NCI-H82 (cell line): ENCODE data around the gene C16orf95.
"Not testable (repeated sequence)": the region's sequence is repeated elsewhere in the genome, so short reads cannot be mapped to it uniquely, and the experiment has no call there.

ENCODE experiments used
- DNase-seq: peaks from one replicate; lab custom pipeline; 2025; lab: John Stamatoyannopoulos, UW

Gene C16orf95

GRCh38 chr16:87316923-87317749 lies at the start of gene C16orf95:
TSS of gene C16orf95 (minus strand) at chr16:87317392. CDS start at chr16:87317242, 150 bp downstream.
- DNase-seq = peak; percentile 95

DNA sequence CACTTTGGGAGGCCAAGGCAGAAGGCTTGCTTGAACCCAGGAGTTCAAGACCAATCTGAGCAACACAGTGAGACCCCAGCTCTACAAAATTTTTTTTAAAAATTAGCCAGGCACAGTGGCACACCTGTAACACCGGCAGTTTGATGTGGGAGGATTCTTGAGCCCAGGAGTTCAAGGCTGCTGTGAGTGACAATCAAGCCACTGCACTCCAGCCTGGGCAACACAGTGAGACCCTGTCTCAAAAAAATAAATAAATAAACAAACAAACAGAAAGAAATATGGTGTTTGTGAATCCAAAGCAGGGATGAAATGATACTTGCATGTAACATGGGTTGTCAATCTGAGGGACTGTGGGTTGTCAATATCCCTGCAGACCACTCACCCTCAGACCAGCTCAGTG lies 49.7 kb upstream of the C16orf95 start:
- no peak for DNase-seq

- DNase-seq = no peak
Observed at GRCh38 chr16:87366288-87366687, 49.1 kb upstream of the C16orf95 start.

- no peak for DNase-seq
Observed at GRCh38 chr16:87365021-87365713, 48.0 kb upstream of the C16orf95 start.

DNA sequence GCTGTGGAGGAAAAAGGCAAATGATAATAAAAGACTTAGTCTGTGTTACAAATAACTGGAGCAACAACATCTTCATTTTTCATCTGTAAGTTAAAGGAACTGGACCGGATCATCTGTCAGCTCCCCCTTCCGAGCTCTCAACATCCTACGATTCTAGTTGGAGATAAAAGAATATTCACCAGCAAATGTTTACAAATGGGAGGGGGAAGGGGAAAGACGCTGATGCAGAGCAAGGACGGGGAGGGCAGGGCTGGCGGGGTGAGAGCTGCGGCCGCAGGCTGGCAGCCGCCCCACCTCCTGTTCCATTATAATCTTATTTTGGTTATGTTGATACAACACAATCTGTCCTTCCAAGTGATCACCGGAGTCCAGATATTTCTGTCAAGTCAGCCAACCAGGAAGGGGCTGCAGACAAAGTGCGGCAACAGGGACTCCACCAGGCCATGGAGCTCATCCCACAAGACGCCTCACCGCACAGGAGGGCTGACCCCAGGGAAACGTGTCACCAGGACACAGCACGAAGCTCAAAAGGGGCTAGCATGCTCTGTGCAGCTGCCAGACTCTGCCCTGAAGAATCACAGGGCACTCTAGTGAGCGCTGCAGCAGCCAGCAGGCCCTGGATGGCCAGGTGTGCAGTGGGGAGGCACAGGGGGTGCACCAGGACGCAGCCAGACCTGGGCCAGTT lies 46.7 kb upstream of the C16orf95 start:
- peak; percentile 88 for DNase-seq

- not testable (repeated sequence) for DNase-seq
Observed at GRCh38 chr16:87362828-87363559, 45.8 kb upstream of the C16orf95 start.

DNA sequence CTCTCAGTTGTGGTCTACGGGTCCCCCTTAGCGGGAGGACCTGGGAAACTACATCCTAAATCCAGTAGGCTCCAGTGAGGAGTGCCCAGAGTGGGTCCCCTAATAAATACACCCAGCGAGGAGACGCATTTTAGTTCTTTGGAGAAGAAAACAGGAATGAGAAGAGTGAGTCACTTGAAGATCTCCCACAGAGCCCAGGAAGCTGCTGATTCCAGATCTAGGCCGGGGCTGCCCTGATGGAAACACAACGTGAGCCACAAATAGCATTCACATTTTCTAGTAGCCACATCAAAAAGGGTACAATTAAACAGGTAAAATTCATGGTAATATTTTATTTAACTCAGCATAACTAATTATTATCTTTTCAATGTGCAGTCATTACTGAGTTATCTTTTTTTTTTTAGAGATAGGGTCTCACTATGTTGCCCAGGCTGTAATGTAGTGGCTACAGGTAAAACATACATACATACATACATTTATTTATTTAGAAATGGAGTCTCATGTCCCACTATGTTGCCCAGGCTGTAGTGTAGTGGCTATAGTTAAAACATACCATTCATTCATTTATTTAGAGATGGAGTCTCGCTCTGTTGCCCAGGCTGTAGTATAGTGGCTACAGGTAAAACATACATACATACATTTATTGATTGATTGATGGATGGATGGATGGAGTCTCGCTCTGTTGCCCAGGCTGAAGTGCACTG lies 44.9 kb upstream of the C16orf95 start:
- DNase-seq = no peak

GRCh38 chr16:87360862-87361610 lies 43.8 kb upstream of the C16orf95 start:
- no peak for DNase-seq

GRCh38 chr16:87359121-87359520 lies 41.9 kb upstream of the C16orf95 start:
- DNase-seq = no peak

- DNase-seq = peak; percentile 68
Observed at GRCh38 chr16:87358696-87359095, 41.5 kb upstream of the C16orf95 start.

GRCh38 chr16:87358250-87358649 lies 41.1 kb upstream of the C16orf95 start:
- DNase-seq = no peak

DNA sequence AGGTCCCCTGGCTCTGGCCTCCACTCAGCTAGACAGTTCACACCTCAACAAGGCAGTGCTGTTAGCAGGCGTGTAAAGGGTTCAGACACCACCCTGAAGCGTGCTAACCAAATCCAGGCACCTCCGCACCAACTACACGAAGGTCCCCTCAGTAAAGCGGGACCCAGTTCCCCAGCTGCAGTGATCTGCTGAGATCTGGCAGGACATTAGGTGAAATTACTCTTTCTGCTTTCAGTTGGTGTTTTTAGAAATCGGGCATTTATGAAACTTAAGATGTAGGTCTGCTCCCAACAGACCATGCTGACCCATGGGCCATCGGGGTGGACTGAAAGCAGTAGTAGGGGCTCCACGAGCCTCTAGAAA lies 39.3 kb upstream of the C16orf95 start:
- no peak for DNase-seq

- DNase-seq = peak; percentile 33
Observed at GRCh38 chr16:87353613-87354012, 36.4 kb upstream of the C16orf95 start.

DNA sequence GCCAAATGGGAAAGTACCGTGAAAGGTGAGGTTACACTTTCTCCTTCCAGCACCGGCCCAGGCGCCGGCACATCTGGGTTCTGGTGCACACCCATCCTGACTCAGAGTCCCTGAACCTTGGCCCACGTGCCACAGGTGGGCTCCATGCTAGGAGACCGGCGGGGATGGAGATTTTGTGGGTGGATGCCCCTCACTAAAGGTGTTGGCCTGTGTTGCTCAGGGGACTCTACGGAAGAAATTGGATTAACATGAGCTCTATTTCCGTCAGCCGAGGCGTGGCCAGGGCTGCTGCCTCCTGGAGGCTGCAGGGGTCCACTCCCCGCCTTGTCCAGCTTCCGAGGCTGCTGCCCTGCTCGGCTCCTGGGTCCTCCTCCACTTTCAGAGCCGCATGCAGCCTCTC lies 35.6 kb upstream of the C16orf95 start:
- peak; percentile 81 for DNase-seq

DNA sequence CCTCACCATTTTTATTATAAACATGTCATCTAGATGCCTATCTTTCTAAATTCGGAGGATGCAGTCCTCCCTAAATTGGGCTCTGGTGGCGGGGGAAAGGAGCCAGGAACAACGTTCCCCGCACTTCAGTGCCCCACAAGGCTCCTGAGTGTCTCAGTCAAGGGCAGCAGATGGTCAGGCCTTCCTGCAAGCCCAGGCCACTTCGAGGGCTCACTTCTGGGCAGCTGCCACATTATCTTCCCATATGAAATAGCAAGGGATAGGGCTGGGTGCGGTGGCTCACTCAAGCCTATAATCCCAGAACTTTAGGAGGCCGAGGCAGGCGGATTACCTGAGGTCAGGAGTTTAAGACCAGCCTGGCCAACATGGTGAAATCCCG lies 34.1 kb upstream of the C16orf95 start:
- DNase-seq = peak; percentile 92

- DNase-seq = peak; percentile 50
Observed at GRCh38 chr16:87350681-87351319, 33.6 kb upstream of the C16orf95 start.

- no peak for DNase-seq
Observed at GRCh38 chr16:87350031-87350430, 32.8 kb upstream of the C16orf95 start.

GRCh38 chr16:87348616-87349157 lies 31.5 kb upstream of the C16orf95 start:
- DNase-seq = no peak

DNA sequence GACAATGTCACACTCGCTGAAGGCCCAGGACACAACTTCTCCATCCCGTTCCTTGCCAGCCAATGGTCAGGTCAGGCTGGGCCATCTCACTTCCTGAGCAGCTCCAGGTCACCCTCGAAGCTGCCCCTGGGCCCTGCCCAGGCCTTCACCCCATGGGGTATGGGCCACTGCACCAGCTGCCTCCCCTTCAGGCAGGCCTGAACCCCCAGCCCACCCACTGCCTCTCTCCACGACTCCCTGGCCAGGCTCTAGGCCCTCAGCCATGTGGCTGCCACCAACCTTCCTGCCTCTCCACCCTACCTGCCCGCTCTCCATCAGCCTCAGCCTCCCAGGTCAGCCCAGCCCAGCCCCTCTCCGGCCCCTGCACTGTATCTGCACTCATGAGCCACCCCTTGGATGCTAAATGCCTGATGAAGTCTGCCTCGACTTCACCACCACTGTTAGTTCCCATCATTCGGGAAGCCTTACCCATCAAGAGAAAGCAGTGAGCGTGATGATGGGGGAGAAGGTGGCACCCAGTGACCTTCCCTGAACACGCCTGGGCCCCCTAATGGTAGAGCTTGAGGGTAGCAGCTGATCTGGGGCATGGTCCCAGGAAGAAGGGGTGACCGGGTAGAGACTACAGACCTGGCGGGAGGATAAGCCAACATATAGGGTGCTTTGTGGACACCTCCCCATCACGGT lies 30.9 kb upstream of the C16orf95 start:
- DNase-seq = no peak
